GM18498 (cell line): Measurements from ENCODE around the gene CDH23.

ENCODE experiments used
- ATAC-seq: cut with Tn5 transposase; IDR thresholded peaks from one replicate; pipeline ENCODE4 v1.9.1; 2021; ENCODE audit warnings: mild to moderate bottlenecking, moderate library complexity; ENCODE audit not compliant: unreplicated experiment

Gene CDH23

DNA sequence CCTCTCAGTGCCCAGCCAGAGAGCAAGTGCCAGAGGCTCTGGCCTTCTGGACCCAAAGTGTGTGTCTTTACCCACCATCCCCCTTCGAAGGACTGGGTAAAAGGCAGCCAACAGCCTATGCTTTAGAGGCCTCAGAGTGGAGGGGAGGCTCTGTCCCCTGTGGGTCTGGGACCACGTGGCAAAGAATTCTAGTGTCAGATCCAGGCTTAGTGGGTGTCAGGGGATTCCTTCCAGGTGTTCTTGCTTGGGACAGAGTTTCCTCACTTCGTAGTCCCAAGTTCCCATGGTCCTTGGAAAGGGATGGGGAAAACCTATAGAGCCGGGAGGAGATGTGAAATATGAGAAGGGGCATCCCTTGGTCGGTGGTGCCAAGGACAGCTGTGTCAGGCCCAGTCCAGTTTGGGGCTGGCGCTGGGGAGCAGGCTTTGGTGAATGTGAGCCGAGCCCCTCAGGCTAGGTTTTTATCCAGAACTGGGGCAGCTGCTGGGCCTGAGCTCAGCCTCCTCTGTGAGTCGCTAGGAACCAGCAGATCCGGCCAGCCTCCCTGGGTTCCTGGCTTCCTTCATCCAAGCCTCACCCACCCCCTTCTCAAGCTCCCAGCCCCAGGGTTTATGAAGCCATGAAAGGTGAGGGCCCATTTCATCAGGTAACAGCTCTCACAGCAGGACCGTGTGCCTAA is 251.7 kb downstream of the CDH23 start:
- ATAC-seq, result no peak

- no peak for ATAC-seq
Measured at GRCh38 chr10:71648933-71649320, 252.2 kb downstream of the CDH23 start.

GRCh38 chr10:71649631-71650030 is 252.9 kb downstream of the CDH23 start:
- no peak for ATAC-seq

DNA sequence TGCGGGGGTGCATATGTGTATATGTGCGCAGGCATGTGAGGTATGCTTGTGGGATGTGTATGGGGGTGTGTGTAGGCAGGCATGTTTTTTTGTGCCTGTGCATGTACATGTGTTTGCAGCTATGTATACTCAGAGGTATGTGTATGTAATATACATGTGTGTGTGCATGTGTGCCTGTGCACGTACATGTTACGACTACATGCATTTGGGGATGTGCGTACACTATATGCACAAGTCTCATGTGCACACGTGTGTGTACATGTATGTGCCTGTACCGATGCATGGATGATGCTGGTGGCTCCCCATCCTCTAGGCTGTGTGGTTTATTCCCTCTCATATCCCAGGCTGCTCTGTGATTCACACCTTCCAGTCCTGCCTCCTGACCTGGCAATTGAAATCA is 253.7 kb downstream of the CDH23 start:
- no peak for ATAC-seq

DNA sequence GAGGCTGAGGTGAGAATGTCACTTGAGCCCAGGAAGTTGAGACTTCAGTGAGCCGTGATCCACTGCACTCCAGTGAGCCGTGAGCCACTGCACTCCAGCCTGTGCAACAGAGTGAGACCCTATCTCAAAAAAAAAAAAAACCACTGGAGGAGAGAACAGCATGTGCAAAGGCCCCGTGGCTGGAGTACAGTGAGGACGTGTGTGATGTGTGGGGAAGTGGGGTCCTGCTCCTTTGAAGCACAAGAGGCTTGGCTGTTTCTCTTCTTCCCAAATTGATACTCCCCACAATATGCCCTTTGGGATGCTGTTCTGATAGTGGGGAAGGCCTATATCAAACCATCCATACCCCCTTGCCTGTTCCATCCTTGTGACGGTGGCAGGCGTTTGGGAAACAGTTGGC is 254.7 kb downstream of the CDH23 start:
- no peak for ATAC-seq

GRCh38 chr10:71651928-71652327 is 255.2 kb downstream of the CDH23 start:
- ATAC-seq, result no peak

DNA sequence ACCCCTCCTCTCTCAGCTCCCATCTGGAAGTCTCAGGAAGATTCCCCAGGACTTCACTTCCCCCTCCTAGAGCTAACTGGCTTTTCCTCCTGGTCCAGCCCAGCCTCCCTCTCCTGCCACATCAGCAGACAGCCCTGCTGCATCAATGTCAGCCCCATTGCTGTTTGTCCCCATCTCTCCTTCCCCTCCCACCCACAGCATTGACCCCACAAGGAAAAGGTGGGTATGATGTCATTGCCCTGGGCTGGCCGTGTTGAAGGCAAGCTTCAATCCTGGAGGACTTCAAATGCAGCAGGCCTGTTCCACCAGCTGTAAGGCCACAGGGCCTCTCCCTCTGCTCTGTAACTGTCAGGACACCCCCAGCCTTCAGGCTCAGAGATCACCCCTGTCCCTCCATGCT is 256.3 kb downstream of the CDH23 start:
- no peak for ATAC-seq

GRCh38 chr10:71656220-71656619 is 259.5 kb downstream of the CDH23 start:
- no peak for ATAC-seq

DNA sequence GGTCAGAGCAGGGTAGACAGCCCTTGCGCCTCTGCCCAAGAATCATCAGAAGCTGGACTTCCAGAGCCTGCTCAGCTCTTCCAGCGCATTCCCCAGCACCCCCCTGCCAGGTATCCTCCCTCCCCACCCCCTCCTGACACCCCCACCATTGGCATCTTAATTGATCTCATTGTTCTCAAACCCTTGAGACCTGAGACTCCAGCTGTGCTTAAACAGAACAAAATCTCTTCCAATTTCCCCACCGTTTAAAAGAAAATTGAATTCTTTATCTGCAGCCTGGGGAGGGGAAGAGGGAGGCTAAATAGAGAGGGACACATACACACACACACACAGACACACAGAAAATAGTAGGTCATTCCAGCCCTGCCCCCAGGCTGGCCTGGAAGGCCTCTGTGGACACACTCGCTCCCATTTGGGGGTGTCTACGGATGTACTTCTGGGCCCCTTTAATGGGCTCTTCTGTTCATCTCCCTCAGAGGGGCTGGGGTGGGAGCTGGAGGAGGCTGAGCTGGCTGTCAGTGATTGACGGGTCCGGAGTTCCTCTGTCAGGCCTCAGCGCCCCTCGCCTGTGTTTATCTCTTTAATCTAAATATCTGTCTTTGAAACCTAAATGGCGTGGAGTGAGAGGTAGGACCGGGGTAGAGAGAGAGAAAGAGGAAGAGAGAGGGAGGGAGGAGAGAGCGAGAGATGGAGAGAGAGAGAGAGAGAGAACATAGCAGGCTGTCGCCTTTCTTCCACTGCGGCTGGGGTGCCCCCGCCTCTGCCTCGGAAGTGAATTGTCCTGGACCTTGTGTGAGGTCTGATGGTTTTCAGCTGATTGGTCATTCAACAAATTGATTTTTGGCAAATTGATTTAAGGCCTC is 261.1 kb downstream of the CDH23 start:
- ATAC-seq, result no peak

DNA sequence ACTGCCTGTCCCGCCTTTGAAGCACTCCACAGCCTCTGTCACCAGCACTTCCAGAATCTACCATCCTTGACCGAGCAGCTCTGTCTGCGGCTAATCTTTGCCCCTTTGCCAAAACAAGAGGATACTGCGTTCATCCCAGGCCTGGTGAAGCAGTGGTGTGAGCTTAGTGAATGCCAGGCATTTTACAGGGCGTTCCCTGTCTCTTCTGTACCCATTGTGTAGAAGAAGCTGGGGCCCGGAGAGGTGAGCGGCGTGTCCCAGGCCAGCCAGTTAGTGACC is 261.7 kb downstream of the CDH23 start:
- no peak for ATAC-seq

GRCh38 chr10:71659111-71659634 is 262.5 kb downstream of the CDH23 start:
- no peak for ATAC-seq

DNA sequence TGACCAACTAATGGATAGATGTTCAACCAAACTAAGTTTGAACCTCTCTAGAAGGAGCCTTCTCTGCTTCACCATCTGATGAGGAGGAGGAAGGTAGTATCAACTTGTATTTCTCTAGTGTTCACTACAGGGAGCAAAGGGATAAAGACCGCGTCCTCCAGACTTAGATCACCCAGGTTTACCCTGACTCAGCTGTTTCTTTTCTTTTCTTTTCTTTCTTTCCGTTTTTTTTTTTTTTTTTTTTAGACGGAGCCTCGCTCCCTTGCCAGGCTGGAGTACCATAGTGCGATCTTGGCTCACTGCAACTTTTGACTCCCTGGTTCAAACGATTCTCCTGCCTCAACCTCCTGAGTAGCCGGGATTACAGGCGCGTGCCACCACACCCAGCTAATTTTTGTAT is 263.0 kb downstream of the CDH23 start:
- ATAC-seq, result no peak

- ATAC-seq, result no peak
Measured at GRCh38 chr10:71660313-71660712, 263.6 kb downstream of the CDH23 start.

DNA sequence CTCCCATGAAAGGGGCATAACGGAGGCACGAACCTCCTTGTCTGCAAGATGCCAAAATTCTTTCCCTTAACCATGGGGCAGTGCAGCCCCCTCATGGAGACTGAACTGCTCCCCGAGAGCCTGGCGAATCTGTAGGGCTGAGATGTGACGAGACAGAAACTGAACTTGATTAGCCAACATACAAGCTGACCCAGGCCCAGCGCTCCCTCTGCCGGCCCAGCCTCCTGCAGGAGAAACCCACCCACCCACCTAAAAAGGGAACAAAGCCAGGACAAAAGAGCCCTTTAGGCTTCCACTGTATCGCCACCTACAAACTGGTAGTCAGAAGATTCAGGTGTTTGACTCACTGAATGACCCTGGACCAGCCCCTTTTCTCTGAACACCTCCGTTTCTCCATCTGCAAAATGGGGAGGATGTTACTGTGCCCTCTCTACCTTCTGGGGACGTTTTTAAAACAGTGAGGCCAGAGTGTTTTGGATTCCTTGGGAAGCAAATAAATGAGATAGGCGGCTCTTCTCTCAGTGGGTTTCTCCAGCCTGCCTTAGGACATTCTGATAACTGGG is 264.4 kb downstream of the CDH23 start:
- no peak for ATAC-seq

- no peak for ATAC-seq
Measured at GRCh38 chr10:71661779-71662336, 265.1 kb downstream of the CDH23 start.

GRCh38 chr10:71663311-71663710 is 266.6 kb downstream of the CDH23 start:
- ATAC-seq, result no peak

DNA sequence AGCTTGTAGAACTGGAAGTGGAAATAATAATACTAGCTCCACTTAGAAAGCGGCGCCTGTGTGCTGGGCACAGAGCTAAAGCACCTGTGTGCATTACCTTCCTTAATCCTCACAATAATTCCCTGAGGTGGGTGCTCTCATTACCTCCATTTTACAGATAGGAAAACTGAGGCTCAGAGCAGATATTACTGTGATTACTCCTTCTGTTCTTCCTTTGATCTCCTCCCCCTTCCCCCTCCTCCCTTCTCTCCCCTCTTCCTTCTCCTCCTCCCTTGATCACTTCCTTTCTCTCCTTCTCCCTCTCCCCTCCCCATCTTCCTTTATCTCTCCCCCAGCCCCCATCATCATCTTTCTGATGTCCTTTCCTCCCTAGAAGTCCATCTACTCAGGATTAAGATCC is 267.9 kb downstream of the CDH23 start:
- ATAC-seq, result no peak

GRCh38 chr10:71665456-71665855 is 268.7 kb downstream of the CDH23 start:
- no peak for ATAC-seq

DNA sequence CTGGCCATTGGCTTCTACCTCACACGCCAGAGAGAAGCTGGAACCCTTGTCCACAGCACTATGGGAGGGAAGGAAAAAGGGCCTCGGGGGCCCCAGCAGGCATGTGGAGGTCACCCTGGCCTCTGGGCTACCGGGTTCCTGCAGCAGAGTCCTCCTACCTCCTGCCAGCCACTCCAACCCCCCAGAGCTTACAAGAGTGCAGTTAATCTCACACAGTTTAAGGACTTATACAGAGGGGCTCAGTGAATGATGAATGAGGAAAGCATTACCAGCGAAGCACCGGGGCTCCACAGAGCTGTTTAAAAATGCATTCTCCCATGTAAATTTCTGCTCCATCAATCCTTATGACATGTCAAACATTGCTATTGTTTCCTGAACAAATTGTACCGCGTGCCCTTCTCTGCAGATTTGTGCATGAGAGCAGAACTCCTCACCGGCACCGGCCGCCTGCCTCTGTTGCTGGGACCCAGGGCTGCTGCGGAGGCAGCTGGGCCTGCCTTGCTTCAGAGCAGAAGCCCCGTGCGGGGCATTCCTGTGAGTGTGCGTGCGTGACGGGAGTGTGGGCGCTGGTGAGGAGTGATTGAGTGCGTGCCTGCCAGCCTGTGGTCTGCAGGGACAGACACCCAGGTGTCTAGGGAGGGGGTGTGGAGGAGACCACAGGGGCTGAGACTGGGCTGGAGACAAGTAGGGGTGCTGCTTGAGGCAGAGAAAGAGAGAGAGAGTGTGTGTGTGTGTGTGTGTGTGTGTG is 270.1 kb downstream of the CDH23 start:
- ATAC-seq, result no peak

GRCh38 chr10:71667387-71667752 is 270.6 kb downstream of the CDH23 start:
- ATAC-seq, result no peak
